ENCODE data around the gene TIMP2. TPM values are rescaled to one million over a fixed set of nuclear protein-coding genes. Genes with fewer than 3 reads are reported as not detected.

The TIMP2 gene
- total and polyA plus RNA-seq, 4 donors = 47.5 to 176 (median 91.9) TPM

- peak overlapping the region; percentile 94 to 97 for H3K27ac ChIP-seq (ENCODE audit: low read depth in 1 of 2, low read length in 1 of 2)
- H3K9me3 ChIP-seq (ENCODE audit: control insufficient read depth in 4 of 4, insufficient read depth in 3 of 4, low read length in 3 of 4) = no peaks in the 10 kb centered on the region
- peaks cover 9 to 46% (median 17%) of the 10 kb centered on the region in 5 donors for H3K4me1 ChIP-seq (ENCODE audit: control insufficient read depth in 5 of 5, insufficient read depth in 5 of 5, low read length in 5 of 5)
- WGBS, 2 donors = 16 to 23% methylated on average over 10 of the region's 10 CpGs
- ATAC-seq (ENCODE audit: insufficient read depth, low FRiP score) = peak; percentile 82
- peaks cover 0 to 3% (median under 1%) of the 10 kb centered on the region in 4 donors for H3K36me3 ChIP-seq (ENCODE audit: control insufficient read depth in 4 of 4, insufficient read depth in 4 of 4, low read length in 4 of 4)
- no peak overlapping the region for H3K4me3 ChIP-seq
- no peak for TF ChIP-seq CTCF (IDR thresholded peaks at IDR 0.05; ENCODE audit: control extremely low read depth, extremely low read depth)
- H3K9ac ChIP-seq (ENCODE audit: insufficient read depth in 1 of 2, low read length in 2 of 2) = no peak overlapping the region
- no peak for DNase-seq
- no peaks in the 10 kb centered on the region for H3K27me3 ChIP-seq (ENCODE audit: control insufficient read depth in 3 of 3, insufficient read depth in 3 of 3, low read length in 2 of 3)
Measured at GRCh38 chr17:78883089-78883532, 42.1 kb downstream of the TIMP2 start.

- no peaks in the 10 kb centered on the region for H3K27me3 ChIP-seq (ENCODE audit: control insufficient read depth in 3 of 3, insufficient read depth in 3 of 3, low read length in 2 of 3)
- DNase-seq (no peak), ATAC-seq (ENCODE audit: insufficient read depth, low FRiP score) (no peak)
- WGBS, 2 donors = 32 to 49% methylated on average over 14 of the region's 14 CpGs
- TF ChIP-seq CTCF (IDR thresholded peaks at IDR 0.05; ENCODE audit: control extremely low read depth, extremely low read depth) = no peak
- H3K9me3 ChIP-seq (ENCODE audit: control insufficient read depth in 4 of 4, insufficient read depth in 3 of 4, low read length in 3 of 4) = no peaks in the 10 kb centered on the region
- H3K9ac ChIP-seq (ENCODE audit: insufficient read depth in 1 of 2, low read length in 2 of 2) = no peak overlapping the region
- peaks cover 0 to 3% (median under 1%) of the 10 kb centered on the region in 4 donors for H3K36me3 ChIP-seq (ENCODE audit: control insufficient read depth in 4 of 4, insufficient read depth in 4 of 4, low read length in 4 of 4)
- H3K4me1 ChIP-seq (ENCODE audit: control insufficient read depth in 5 of 5, insufficient read depth in 5 of 5, low read length in 5 of 5) = peaks cover 9 to 46% (median 17%) of the 10 kb centered on the region in 5 donors
- H3K27ac ChIP-seq (ENCODE audit: low read depth in 1 of 2, low read length in 1 of 2) = peak overlapping the region; percentile 94 to 97
- no peak overlapping the region for H3K4me3 ChIP-seq
Measured at GRCh38 chr17:78882540-78883088, 42.6 kb downstream of the TIMP2 start.

- no peak overlapping the region for H3K4me3 ChIP-seq
- DNase-seq (peak; percentile 86 to 92 (median 90)), ATAC-seq (ENCODE audit: insufficient read depth, low FRiP score) (peak; percentile 8)
- H3K9me3 ChIP-seq (ENCODE audit: control insufficient read depth in 4 of 4, insufficient read depth in 3 of 4, low read length in 3 of 4) = no peaks in the 10 kb centered on the region
- no peak for TF ChIP-seq CTCF (IDR thresholded peaks at IDR 0.05; ENCODE audit: control extremely low read depth, extremely low read depth)
- no peaks in the 10 kb centered on the region for H3K27me3 ChIP-seq (ENCODE audit: control insufficient read depth in 3 of 3, insufficient read depth in 3 of 3, low read length in 2 of 3)
- peaks cover 0 to 1% (median 0%) of the 10 kb centered on the region in 4 donors for H3K36me3 ChIP-seq (ENCODE audit: control insufficient read depth in 4 of 4, insufficient read depth in 4 of 4, low read length in 4 of 4)
- H3K27ac ChIP-seq (ENCODE audit: low read depth in 1 of 2, low read length in 1 of 2) = peak overlapping the region; percentile 89 to 92
- H3K9ac ChIP-seq (ENCODE audit: insufficient read depth in 1 of 2, low read length in 2 of 2) = peak overlapping the region in 1 of 2 donors; percentile 24
- 19 to 40% methylated on average over 28 of the region's 28 CpGs for WGBS, 2 donors
- H3K4me1 ChIP-seq (ENCODE audit: control insufficient read depth in 5 of 5, insufficient read depth in 5 of 5, low read length in 5 of 5) = peaks cover 12 to 43% (median 23%) of the 10 kb centered on the region in 5 donors
Measured at GRCh38 chr17:78879635-78880186, 45.5 kb downstream of the TIMP2 start.
